Measurements from ENCODE around the gene PARD3. TPM values are rescaled to one million over a fixed set of nuclear protein-coding genes. Genes with fewer than 3 reads are reported as not detected.

Gene PARD3
- total RNA-seq, 1 experiment from 2014 or later, result 44.2 TPM

- in situ Hi-C loops (cut with HindIII; ENCODE audit: low pct_unique_long_range_greater_than_20kb, low sequenced_read_pairs), result no loop called here
- DNase-seq (ENCODE audit: low read depth, low spot score), result no peak
Observed at GRCh38 chr10:34313888-34314287, 501.2 kb downstream of the PARD3 start.

GRCh38 chr10:34313353-34313752 lies 501.7 kb downstream of the PARD3 start:
- DNase-seq (ENCODE audit: low read depth, low spot score), result no peak
- in situ Hi-C loops (cut with HindIII; ENCODE audit: low pct_unique_long_range_greater_than_20kb, low sequenced_read_pairs), result no loop called here

- DNase-seq (ENCODE audit: low read depth, low spot score), result no peak
- in situ Hi-C loops (cut with HindIII; ENCODE audit: low pct_unique_long_range_greater_than_20kb, low sequenced_read_pairs), result no loop called here
Observed at GRCh38 chr10:34311679-34312078, 503.4 kb downstream of the PARD3 start.

- in situ Hi-C loops (cut with HindIII; ENCODE audit: low pct_unique_long_range_greater_than_20kb, low sequenced_read_pairs), result no loop called here
- no peak for DNase-seq (ENCODE audit: low read depth, low spot score)
Observed at GRCh38 chr10:34310234-34310633, 504.9 kb downstream of the PARD3 start.

- in situ Hi-C loops (cut with HindIII; ENCODE audit: low pct_unique_long_range_greater_than_20kb, low sequenced_read_pairs), result no loop called here
- peak; percentile 38 for DNase-seq (ENCODE audit: low read depth, low spot score)
Observed at GRCh38 chr10:34305189-34305588, 509.9 kb downstream of the PARD3 start.

- no peak for DNase-seq (ENCODE audit: low read depth, low spot score)
- in situ Hi-C loops (cut with HindIII; ENCODE audit: low pct_unique_long_range_greater_than_20kb, low sequenced_read_pairs), result no loop called here
Observed at GRCh38 chr10:34303022-34303421, 512.1 kb downstream of the PARD3 start.

- in situ Hi-C loops (cut with HindIII; ENCODE audit: low pct_unique_long_range_greater_than_20kb, low sequenced_read_pairs), result no loop called here
- no peak for DNase-seq (ENCODE audit: low read depth, low spot score)
Observed at GRCh38 chr10:34299105-34299611, 515.9 kb downstream of the PARD3 start.

GRCh38 chr10:34298346-34298818 lies 516.7 kb downstream of the PARD3 start:
- in situ Hi-C loops (cut with HindIII; ENCODE audit: low pct_unique_long_range_greater_than_20kb, low sequenced_read_pairs), result no loop called here
- no peak for DNase-seq (ENCODE audit: low read depth, low spot score)

- in situ Hi-C loops (cut with HindIII; ENCODE audit: low pct_unique_long_range_greater_than_20kb, low sequenced_read_pairs), result no loop called here
- no peak for DNase-seq (ENCODE audit: low read depth, low spot score)
Observed at GRCh38 chr10:34297541-34298345, 517.4 kb downstream of the PARD3 start.

- in situ Hi-C loops (cut with HindIII; ENCODE audit: low pct_unique_long_range_greater_than_20kb, low sequenced_read_pairs), result no loop called here
- no peak for DNase-seq (ENCODE audit: low read depth, low spot score)
Observed at GRCh38 chr10:34295142-34295548, 520.0 kb downstream of the PARD3 start.

GRCh38 chr10:34294137-34294536 lies 521.0 kb downstream of the PARD3 start:
- DNase-seq (ENCODE audit: low read depth, low spot score), result no peak
- in situ Hi-C loops (cut with HindIII; ENCODE audit: low pct_unique_long_range_greater_than_20kb, low sequenced_read_pairs), result no loop called here

- DNase-seq (ENCODE audit: low read depth, low spot score), result no peak
- in situ Hi-C loops (cut with HindIII; ENCODE audit: low pct_unique_long_range_greater_than_20kb, low sequenced_read_pairs), result no loop called here
Observed at GRCh38 chr10:34292675-34293074, 522.4 kb downstream of the PARD3 start.

GRCh38 chr10:34292194-34292565 lies 522.9 kb downstream of the PARD3 start:
- in situ Hi-C loops (cut with HindIII; ENCODE audit: low pct_unique_long_range_greater_than_20kb, low sequenced_read_pairs), result no loop called here
- DNase-seq (ENCODE audit: low read depth, low spot score), result no peak

GRCh38 chr10:34291466-34292193 lies 523.5 kb downstream of the PARD3 start:
- in situ Hi-C loops (cut with HindIII; ENCODE audit: low pct_unique_long_range_greater_than_20kb, low sequenced_read_pairs), result no loop called here
- no peak for DNase-seq (ENCODE audit: low read depth, low spot score)

- DNase-seq (ENCODE audit: low read depth, low spot score), result no peak
- in situ Hi-C loops (cut with HindIII; ENCODE audit: low pct_unique_long_range_greater_than_20kb, low sequenced_read_pairs), result no loop called here
Observed at GRCh38 chr10:34290412-34291081, 524.5 kb downstream of the PARD3 start.

- DNase-seq (ENCODE audit: low read depth, low spot score), result no peak
- in situ Hi-C loops (cut with HindIII; ENCODE audit: low pct_unique_long_range_greater_than_20kb, low sequenced_read_pairs), result no loop called here
Observed at GRCh38 chr10:34288634-34289033, 526.5 kb downstream of the PARD3 start.

GRCh38 chr10:34286136-34286739 lies 528.9 kb downstream of the PARD3 start:
- DNase-seq (ENCODE audit: low read depth, low spot score), result no peak
- in situ Hi-C loops (cut with HindIII; ENCODE audit: low pct_unique_long_range_greater_than_20kb, low sequenced_read_pairs), result no loop called here
